HG03139 (cell line): ENCODE measurements around the gene LHFPL6.
A peak's percentile ranks its signal among the peaks of the same experiment; 100 is the strongest.

ENCODE experiments used
- ATAC-seq: cut with Tn5 transposase; IDR thresholded peaks from one replicate; pipeline ENCODE4 v1.9.1; 2021; ENCODE audit not compliant: unreplicated experiment

LHFPL6 gene

DNA sequence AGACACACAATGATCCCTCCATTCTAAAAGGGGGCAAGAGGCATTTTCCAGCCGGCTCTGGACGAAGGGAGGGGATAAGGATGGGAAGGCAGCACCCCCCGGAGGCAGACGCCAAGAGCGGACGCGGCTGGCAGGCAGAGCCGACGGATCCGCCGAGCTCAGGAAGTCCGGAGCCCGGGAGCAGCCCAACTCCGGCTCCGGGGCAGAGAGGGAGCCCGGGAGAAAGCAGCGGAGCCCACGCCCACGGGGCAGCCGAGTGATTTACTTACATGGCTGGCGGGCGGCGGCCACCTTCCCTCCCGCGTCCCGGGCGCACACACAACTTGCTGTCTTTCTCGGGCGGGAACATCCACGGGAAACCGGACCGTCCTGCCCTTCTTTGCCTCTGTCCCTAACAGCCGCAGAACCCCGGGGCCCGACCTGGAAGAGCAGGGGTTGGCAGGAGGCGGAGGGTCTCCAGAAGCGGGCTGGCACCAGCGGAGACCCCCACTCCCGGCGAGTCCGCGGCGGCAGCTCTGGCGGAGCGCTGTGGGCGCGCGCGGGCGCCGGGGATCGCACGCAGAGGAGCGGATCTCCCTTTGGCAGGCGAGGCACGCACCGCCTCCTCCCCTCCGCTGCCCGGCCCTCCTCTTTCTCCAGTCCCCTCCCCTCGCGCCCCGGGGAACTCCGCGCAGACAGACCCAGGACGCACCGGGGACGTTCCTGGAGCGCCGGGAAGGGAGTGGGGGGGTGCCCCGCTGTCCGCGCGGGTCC lies at the start of gene LHFPL6:
TSS of gene LHFPL6 (minus strand) at position 580 of the 753 bp plus-strand sequence.
- ATAC-seq = peak; percentile 95

DNA sequence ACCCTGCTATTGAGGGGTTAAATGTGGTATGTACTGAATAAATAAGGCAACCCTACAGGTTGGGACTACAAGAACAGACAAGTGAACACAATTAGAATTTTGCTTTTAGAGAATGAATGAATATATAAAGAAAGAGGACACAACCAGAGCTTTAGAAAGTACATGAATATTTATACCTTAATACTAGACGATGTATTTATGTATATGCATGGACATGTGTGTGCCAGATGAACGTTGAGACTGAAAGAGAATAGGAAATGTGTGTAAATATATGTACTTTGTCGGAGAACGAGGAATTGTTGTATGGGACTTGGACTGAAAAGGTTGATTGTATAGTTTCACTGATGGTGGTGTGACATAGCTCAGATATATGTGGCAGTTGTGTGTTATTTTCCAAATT lies 43.1 kb upstream of the LHFPL6 start:
- no peak for ATAC-seq

DNA sequence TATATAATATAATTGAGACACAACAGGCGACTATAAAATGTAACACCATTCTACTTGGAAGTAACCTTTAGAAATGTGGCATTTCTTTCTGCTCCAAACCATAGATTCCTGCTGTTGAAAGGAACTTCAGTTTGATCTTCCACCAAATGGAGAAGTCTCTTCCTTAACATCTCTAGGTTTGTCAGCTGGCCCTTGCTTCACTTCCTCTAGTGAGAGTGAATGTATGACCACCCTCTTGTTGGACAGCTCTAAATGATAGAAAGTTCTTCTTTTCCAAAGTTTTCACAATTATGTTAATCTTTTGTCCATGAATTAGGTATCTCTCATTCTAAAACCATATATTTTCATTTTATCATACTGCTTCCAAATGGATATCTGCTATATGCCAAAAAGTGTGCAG lies 38.7 kb upstream of the LHFPL6 start:
- ATAC-seq = no peak

DNA sequence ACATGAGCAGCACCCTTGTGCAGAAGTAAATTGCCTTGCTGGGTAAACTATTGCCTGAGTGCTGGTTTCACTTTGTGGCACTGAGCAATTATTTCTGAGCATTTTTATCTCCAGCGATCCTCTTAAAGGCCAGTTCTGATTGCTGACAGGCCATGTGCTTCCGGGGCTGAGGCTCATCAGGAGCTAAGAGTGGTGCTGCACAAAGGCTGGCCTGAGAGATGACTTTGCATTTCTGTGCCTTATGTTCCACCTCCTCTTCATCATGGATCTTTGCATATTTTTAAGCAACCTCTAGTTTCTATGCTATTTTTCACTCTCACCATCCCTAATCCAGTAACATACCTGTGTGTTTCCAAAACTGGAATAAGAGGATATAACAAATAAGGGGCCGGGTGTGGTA lies 34.9 kb upstream of the LHFPL6 start:
- no peak for ATAC-seq

DNA sequence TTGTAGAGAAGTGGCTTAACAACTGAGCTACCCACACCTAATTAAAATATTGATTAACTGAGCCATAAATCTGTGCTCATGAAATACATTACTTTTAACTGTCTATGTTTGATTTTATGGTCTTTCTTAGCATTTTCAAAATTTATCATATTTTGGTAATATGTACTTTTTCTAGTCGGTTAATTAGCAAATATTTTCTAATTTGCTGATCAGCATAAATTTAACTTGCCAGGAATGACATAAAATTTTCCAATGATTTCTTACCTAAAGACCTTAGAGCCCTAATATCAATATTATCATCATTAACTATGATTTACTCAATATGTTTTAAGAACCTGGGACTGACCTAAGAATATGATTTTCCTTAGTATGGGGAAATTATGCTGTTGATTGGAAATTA lies 32.6 kb upstream of the LHFPL6 start:
- no peak for ATAC-seq

- no peak for ATAC-seq
Observed at GRCh38 chr13:39632994-39633393, 30.0 kb upstream of the LHFPL6 start.

DNA sequence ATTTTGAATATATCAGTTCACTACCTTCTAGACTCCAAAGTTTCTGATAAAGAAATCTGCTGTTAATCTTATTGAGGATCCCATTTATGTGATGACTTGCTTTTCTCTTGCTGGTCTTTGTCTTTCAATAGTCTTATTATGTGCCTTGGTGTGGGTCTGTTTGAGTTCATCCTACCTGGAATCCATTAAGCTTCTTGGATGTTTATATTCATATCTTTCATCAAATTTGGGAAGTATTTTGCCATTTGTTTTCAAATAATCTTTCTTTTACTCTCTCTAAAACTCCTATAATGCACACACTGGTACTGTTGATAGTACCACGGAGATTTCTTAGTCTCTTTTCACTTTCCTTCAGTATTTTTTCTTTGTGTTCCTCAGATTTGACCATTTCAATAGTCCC lies 28.3 kb upstream of the LHFPL6 start:
- no peak for ATAC-seq

- ATAC-seq = no peak
Observed at GRCh38 chr13:39623466-39623865, 20.5 kb upstream of the LHFPL6 start.

GRCh38 chr13:39618561-39618960 lies 15.6 kb upstream of the LHFPL6 start:
- ATAC-seq = no peak

- ATAC-seq = peak; percentile 60
Observed at GRCh38 chr13:39616087-39616694, 13.2 kb upstream of the LHFPL6 start.

DNA sequence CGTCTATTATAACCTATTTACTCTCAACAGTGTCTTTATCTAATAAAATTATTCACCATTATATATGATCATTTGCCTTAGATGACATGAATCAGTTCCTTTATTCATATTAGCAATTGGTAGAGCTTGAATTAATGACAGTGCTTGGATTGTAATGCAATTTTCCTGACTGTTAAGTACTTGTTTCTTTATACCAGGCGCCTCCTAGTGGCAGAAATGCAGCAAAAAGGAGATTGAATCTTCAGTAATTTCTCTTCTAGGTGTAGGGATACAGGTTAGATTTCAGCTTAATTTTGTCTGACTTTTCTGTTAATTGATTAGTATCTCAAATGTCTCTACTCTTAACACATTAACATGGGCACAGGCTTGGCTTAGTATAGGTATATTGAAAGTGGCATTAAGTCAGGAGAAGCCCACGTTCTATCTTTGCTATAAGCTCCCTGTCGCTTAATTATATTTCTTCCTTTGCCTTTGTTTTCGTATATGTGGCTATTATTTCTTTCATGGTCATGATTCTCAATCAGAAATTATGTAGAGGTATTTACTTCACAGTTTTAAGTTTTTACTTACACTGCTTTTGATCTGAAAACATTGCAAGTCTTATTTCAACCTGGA lies 9.1 kb upstream of the LHFPL6 start:
- ATAC-seq = no peak

GRCh38 chr13:39607876-39608275 lies 4.9 kb upstream of the LHFPL6 start:
- ATAC-seq = no peak

DNA sequence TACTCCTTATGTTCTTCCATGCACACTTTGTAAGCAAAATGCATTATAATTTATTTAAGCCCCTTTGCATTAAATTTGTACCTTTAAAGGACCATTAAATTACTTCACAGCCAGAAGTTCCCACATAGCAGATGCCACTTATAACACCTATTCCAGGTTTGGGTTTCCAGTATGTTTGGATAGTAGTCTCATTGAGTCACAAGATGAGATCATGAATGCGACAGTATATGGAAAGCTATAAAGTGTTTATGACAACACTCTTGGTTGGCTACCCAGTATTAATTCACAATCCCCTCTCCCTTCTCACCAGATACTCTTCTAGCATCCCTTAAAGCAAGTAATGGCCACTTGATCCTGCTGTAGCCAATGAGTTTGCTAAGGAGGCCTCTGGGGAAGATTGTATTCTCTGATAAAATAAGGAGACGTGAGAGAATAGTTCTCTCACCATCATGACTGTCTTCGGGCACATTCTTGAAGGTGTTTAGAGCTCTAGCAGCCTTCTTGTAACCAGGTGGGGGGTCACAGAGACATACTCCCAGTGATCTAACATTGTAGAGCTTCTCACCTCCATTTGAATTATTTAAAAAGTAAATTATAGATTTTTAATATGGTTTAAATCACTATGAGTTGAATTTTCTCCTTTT lies 2.8 kb upstream of the LHFPL6 start:
- ATAC-seq = no peak

- ATAC-seq = no peak
Observed at GRCh38 chr13:39604756-39605155, 1.8 kb upstream of the LHFPL6 start.

GRCh38 chr13:39603424-39603947 lies 493 bp upstream of the LHFPL6 start:
- no peak for ATAC-seq

- ATAC-seq = peak; percentile 18
Observed at GRCh38 chr13:39602277-39602613, 748 bp downstream of the LHFPL6 start.

DNA sequence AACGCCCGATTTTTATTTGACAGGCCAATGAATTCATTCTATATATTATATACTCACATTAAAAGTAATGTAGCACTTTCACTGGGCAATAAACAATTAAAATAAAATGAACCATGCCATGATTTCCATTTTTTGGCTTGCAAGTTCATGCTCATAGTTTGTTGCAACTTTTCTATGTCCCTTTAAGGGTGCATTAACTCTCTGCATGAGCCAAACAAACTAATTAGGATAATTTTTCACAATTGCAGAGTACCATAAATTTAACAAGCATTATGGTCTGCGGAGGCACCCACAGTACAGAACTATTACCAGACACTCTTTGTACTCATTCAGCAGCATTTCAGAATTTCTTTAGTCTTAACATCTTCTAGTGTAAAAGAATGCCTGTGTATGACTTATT lies 1.4 kb downstream of the LHFPL6 start:
- ATAC-seq = no peak

DNA sequence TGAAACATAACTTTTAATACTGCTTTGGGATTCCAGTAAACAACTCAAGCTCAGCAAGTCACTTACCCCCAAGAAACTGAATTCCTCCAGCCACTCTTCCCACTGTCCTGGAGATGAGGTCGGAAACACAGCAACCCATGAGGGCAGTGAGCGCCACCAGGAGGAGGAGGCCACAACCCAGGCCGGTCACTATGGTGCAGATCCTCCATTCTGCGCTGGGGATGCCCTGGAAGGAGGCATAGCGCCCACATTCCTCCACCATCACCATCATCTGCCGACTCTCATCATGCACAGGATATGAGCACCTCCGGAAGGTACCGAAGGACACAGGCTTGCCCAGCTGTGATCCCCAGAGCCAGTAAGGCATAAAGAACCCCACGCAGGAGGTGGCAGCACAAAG lies 2.2 kb downstream of the LHFPL6 start:
- no peak for ATAC-seq

DNA sequence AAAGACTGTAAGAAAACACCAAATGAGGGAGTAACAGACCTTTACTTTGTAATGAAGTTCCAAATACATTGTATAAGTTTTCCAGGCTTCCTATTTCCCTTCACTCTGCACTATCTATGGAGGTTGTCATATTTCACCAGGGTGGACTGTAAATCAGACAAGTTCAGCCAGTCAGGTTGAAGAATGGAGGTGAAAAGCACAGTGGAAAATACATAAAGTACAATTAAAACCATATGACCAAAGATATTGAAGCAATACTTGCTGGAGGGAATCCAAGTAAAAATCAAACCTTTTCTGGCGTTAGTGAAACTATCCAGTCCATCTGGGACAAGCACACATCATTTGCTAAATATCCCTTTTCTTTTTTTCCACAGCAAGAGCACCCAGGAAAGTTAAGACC lies 3.2 kb downstream of the LHFPL6 start:
- no peak for ATAC-seq

DNA sequence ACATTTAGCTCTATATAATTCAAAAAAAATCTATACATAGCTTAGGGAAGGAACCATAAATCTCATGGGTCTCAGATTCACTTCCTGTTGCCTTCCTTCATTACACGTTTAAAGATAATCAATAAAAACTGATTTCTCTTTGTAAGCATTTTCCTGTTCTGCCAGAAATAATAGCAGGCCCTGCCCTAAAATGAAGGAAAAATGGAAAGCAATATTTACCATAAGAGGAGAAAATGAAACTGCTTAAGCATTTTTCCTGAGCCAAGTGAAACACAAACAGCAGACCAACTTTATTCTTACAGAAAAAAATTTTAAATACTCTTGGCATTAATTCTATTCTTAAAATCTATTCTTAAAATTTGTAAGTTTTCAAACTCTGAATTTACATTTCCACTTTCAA lies 4.0 kb downstream of the LHFPL6 start:
- no peak for ATAC-seq

GRCh38 chr13:39597838-39598237 lies 5.2 kb downstream of the LHFPL6 start:
- no peak for ATAC-seq

- no peak for ATAC-seq
Observed at GRCh38 chr13:39596685-39597084, 6.3 kb downstream of the LHFPL6 start.
